H7 (cell line): ENCODE results near the gene BUB3. TPM values are rescaled to one million over a fixed set of nuclear protein-coding genes. Genes with fewer than 3 reads are reported as not detected.

Experiments
- DNase-seq: peaks from one replicate; pipeline ENCODE4 v3.0.0; 2012
- H3K27me3 ChIP-seq: 2 replicates; pipeline ENCODE4 v1.6.0; 2011; ENCODE audit warnings: mild to moderate bottlenecking, low read length; ENCODE audit not compliant: control insufficient read depth, insufficient read depth
- H3K36me3 ChIP-seq: replicated peaks from 2 replicates; pipeline ENCODE4 v1.5.1; 2011; ENCODE audit warnings: low read length; ENCODE audit not compliant: control insufficient read depth, insufficient read depth
- H3K4me3 ChIP-seq: 2 replicates; pipeline ENCODE4 v1.5.1; 2011; ENCODE audit warnings: low read depth, mild to moderate bottlenecking, control low read depth, low read length, moderate library complexity; ENCODE audit not compliant: insufficient read depth
- total RNA-seq: library from RNA; depleted of rRNA; stranded (reverse); fragments of >200 nt; shearing (Covaris generic); gene quantifications from 2 replicates; pipeline ENCODE4 v1.2.3, GENCODE V29; 2014

Gene BUB3
- total RNA-seq, 1 experiment from 2014 or later = 359 TPM

DNA sequence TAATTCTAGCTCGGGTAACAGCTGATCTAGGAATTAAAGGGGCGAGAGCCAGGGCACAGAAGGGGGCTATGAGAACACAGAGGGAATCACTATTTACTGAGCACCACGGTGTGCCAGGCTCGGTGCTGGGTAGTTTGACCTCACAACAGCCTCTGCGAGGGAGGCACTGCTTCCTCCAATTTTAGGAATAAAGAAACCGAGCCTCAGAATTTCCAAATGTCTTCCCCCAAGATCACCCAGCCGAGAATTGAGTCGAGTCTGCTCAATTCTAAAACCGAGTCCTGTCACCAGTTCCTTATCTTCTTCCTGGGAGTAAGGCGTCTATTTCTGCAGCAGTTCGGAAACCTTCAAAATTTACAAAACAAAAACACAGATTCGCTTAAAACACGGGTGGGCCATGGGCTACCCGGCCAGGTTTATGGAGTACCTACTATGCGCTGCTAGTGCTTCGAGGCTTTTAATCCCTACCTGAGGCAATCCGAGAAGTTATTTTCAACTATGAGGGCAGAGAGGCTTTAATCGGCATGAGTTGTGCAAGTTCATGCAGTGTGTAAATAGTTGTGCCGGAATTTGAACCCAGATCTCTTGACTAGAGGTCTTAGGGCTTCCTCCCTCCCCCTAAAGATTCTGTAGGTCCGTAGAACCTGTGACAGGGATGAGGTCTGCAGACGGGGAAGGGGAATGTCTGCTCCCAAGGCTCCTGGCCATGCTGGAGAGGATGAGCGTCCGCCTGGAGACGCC, 7.1 kb upstream of the BUB3 start:
- peak; percentile 26 for DNase-seq
- peaks cover 99% of the 10 kb centered on the region for H3K27me3 ChIP-seq
- no peaks in the 10 kb centered on the region for H3K36me3 ChIP-seq
- H3K4me3 ChIP-seq = no peak overlapping the region

GRCh38 chr10:123147635-123148413, 6.4 kb upstream of the BUB3 start, which contains the start of gene HMX2:
Gene HMX2 (plus strand): TSS chr10:123148136. CDS start chr10:123148379, 243 bp downstream.
- no peaks in the 10 kb centered on the region for H3K36me3 ChIP-seq
- DNase-seq = peak; percentile 90
- peak within 1 kb of the TSS; percentile 34 for H3K4me3 ChIP-seq
- H3K27me3 ChIP-seq = peaks cover 97% of the 10 kb centered on the region

- no peaks in the 10 kb centered on the region for H3K36me3 ChIP-seq
- DNase-seq = peak; percentile 88
- peaks cover 93% of the 10 kb centered on the region for H3K27me3 ChIP-seq
- peak overlapping the region; percentile 34 for H3K4me3 ChIP-seq
Measured at GRCh38 chr10:123148414-123149161, 5.6 kb upstream of the BUB3 start.

DNA sequence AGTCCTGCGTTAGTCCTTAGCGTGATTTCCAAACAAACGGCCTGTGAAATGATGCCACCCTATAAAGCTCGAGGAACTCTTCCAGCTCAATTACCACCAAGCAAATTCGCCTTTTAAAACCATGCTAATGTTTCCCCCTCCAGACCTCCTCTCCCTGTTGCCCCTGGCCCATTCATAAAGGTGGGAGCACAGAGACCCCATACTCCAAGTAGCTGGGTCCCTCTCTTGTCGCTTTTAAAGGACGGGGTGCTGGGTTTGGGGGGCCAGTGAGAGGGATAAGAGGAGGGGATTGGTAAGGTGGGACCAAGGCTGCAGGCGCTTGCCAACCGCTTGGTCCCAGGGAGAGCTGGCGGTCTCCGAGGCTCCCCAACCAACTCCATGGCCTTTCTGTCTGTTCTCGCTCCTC, 5.0 kb upstream of the BUB3 start:
- peaks cover 88% of the 10 kb centered on the region for H3K27me3 ChIP-seq
- no peak for DNase-seq
- no peak overlapping the region; the same call in 1 of the 2 replicates for H3K4me3 ChIP-seq
- H3K36me3 ChIP-seq = no peaks in the 10 kb centered on the region

GRCh38 chr10:123149568-123150270, 4.5 kb upstream of the BUB3 start:
- DNase-seq = peak; percentile 76
- Histone ChIP-seq H3K36me3 (no peaks in the 10 kb centered on the region), H3K27me3 (peaks cover 82% of the 10 kb centered on the region), H3K4me3 (peak overlapping the region; percentile 32)

DNA sequence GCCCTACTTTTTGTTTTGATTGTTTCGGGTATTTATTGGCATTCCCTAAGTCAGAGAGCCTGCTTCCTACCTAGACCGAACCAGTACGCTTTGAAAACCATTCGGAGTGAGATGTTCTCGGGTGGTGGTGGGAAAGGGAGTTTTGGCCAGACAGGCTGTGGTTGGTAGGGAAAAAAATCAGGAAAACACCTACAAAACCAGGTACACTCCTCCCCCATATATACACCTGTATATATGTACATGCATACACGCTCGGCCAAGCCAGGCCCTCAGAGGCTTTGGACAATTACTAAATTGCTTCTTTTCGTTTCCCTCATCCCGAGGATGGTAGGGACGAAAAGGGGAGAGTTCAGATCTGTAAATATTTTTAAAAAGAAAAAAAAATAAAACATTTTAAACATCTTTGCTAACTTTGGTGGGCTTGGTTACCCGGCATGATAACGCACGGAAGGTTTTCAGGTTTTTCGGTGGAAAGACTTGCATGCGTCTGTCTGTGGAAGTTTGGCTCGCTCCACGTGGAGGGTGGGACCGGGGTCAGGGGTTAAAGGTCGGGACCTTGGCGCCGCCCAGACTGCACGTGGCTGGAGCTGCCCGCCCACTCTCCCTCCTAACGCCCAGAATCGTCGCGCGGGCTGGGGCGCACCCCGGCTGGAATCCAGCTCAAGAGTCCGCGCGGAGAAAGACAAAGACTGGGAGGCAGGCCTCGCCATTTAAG, 3.8 kb upstream of the BUB3 start:
- Histone ChIP-seq H3K4me3 (peak overlapping the region; percentile 48), H3K36me3 (peaks cover under 1% of the 10 kb centered on the region), H3K27me3 (peaks cover 75% of the 10 kb centered on the region)
- peak; percentile 76 for DNase-seq

- peak; percentile 81 for DNase-seq
- Histone ChIP-seq H3K36me3 (peaks cover 4% of the 10 kb centered on the region), H3K27me3 (peaks cover 68% of the 10 kb centered on the region), H3K4me3 (peak overlapping the region; percentile 48)
Measured at GRCh38 chr10:123150986-123151736, 3.0 kb upstream of the BUB3 start.

GRCh38 chr10:123151737-123152135, 2.5 kb upstream of the BUB3 start:
- Histone ChIP-seq H3K36me3 (peaks cover 9% of the 10 kb centered on the region), H3K27me3 (peaks cover 62% of the 10 kb centered on the region), H3K4me3 (no peak overlapping the region)
- no peak for DNase-seq

DNA sequence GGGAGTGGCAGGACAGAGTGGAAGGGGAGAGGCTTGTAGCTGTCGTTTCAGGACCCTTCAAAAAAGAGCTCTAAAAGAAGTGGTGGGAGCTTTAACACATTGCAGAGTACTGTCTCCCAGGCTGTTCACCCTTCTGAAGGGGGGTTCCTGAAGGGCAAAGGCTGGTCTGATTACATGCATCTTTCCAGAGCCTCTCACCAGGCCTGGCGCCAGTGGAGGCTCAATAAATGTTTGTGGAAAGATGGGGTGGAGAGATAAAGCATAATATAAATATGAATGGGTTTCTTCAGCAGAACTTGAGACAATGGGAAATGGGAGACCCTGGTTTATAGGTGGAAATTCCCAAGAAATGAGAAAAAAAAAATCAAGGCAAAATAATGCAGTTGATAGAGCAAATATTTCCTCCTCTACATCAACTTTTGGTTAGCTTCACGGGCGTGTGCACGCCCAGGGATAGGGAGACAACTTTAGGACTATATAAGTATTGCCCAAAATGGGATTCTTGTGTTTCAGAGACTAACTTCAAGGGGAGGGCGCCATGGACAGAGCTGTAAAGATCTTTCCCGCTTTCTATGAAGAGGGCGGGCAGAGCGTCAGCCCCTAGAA, 613 bp upstream of the BUB3 start:
- no peak overlapping the region for H3K4me3 ChIP-seq
- H3K27me3 ChIP-seq = peaks cover 43% of the 10 kb centered on the region
- DNase-seq = peak; percentile 9
- H3K36me3 ChIP-seq = peaks cover 16% of the 10 kb centered on the region

- peak overlapping the region; percentile 99 for H3K4me3 ChIP-seq
- peaks cover 16% of the 10 kb centered on the region for H3K36me3 ChIP-seq
- peak; percentile 91 for DNase-seq
- H3K27me3 ChIP-seq = peaks cover 30% of the 10 kb centered on the region
Measured at GRCh38 chr10:123154711-123155505, 706 bp downstream of the BUB3 start.

- DNase-seq = no peak
- peaks cover 19% of the 10 kb centered on the region for H3K27me3 ChIP-seq
- H3K36me3 ChIP-seq = peaks cover 20% of the 10 kb centered on the region
- no peak overlapping the region for H3K4me3 ChIP-seq
Measured at GRCh38 chr10:123156078-123156477, 1.9 kb downstream of the BUB3 start.

- no peak for DNase-seq
- H3K36me3 ChIP-seq = peaks cover 23% of the 10 kb centered on the region
- H3K27me3 ChIP-seq = peaks cover 8% of the 10 kb centered on the region
- no peak overlapping the region for H3K4me3 ChIP-seq
Measured at GRCh38 chr10:123157210-123157609, 3.0 kb downstream of the BUB3 start.
